Measurements from ENCODE around the gene BRD3.

Gene BRD3

DNA sequence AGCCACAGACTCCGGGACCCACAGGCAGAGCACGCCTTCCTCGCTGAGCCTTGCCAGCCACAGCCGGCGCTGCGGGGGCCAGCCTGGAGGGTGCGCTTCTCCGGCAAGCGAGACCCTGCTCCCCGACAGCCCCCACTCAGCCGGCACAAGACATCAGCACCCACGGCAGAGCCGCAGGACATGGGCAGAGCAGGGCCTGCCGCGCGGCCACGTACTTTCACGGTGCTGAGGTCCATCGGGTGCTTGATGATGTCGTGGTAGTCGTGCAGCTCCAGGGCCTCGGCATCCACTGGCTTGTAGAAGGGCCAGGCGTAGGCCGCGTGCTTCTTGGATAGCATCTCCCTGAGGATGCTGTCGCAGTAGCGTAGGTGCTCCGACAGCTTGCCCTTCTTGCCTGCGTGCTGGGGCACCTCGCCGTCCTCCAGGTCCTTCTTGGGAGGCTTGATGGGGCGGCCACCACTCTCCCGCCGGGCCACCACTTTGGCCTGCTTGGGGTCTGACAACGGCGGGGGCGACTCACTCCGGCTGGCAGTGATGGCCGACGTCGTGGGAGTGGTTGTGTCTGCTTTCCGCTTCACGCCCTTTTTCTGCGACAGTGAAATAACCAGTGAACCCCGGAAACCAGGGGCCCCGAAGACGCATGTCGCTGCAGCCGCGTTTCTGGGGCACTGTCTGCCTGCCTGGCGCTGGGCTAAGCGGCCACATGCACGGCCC lies 19.8 kb downstream of the BRD3 start:
- no peak for DNase-seq (ENCODE audit: low read depth)
- H3K4me3 ChIP-seq (ENCODE audit: low read length): no peak overlapping the region

DNA sequence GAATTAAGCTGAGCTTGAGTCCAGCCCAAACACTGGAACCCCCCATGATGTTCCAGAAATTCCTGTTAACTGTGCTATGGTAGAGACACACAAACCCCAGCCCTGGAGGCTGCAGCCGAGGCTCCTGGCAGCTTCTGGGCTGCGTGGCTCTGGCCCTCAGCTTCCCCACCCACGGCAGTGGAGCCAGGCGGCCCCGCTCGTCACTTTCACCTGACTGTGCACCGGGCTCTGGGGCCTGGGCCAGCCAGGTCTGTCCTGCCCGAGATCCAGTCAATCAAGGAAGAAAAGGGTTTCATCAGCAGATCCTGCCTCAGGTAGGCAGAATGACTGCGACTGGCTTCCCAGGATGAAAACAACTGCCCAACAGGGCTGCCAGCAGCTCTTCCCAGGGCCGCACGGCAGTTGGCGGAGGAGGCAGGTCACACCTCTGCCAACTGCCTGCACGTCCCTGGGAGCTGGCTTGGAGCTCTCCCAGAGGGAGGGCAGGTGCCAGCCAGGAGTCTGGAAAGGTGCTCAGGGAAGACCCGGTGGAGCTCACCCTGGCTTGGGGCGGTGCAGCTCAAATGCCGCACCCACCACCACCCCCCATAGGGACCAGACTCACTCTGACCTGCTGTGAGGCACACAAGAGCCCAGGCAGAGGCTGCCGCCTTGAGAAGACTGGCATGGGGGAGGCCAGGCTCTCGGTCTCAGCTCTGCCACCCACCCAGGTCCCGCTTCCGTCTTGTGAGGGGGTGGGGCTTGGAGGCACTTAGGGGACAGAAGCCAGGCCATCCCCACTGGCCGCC lies 20.7 kb downstream of the BRD3 start:
- TF ChIP-seq, protein P1, sequence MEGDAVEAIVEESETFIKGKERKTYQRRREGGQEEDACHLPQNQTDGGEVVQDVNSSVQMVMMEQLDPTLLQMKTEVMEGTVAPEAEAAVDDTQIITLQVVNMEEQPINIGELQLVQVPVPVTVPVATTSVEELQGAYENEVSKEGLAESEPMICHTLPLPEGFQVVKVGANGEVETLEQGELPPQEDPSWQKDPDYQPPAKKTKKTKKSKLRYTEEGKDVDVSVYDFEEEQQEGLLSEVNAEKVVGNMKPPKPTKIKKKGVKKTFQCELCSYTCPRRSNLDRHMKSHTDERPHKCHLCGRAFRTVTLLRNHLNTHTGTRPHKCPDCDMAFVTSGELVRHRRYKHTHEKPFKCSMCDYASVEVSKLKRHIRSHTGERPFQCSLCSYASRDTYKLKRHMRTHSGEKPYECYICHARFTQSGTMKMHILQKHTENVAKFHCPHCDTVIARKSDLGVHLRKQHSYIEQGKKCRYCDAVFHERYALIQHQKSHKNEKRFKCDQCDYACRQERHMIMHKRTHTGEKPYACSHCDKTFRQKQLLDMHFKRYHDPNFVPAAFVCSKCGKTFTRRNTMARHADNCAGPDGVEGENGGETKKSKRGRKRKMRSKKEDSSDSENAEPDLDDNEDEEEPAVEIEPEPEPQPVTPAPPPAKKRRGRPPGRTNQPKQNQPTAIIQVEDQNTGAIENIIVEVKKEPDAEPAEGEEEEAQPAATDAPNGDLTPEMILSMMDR (conservative IDR thresholded peaks at IDR 0.05; ENCODE audit: low read depth, low read length): no peak
- no peak for DNase-seq (ENCODE audit: low read depth)
- H3K4me3 ChIP-seq (ENCODE audit: low read length): no peak overlapping the region

More for the DNA sequence above, 19.8 kb downstream of the BRD3 start:
- TF ChIP-seq, protein P1 (conservative IDR thresholded peaks at IDR 0.05; ENCODE audit: low read depth, low read length): no peak

DNA sequence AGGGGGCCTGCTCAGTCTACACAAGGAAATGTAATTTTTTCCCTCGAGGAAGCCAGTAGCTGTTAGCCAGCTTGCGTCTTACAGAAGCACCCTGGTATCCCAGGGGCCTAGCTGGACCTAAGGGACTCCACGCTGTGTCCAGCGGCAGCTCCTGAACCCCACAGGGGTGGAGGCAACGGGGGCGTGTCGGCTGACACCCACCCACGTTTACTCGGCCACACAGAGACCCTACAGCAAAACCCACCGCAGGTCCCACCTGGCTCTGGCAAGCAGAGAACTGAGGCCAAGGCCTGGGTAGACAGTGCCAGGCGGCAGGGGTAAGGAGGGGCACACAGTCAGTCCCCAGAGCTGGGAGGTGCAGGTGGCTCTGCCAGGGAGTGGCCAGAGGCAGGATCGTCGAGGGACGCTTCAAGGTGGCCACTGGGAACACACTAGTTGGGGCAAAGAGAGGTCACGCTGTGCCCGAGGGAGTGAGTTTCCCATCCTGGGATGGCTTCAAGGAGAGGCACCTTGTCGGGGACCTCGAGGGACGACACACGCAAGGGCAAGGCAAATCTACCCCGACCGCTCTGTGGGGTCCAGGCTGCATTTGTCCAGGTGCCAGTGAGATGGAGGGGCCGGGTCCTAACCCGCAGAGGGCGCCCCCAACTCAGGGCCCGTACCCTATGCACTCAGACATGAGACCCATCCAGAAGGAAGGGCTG lies 21.8 kb downstream of the BRD3 start:
- no peak for DNase-seq (ENCODE audit: low read depth)
- TF ChIP-seq, protein P1 (conservative IDR thresholded peaks at IDR 0.05; ENCODE audit: low read depth, low read length): no peak
- no peak overlapping the region for H3K4me3 ChIP-seq (ENCODE audit: low read length)

DNA sequence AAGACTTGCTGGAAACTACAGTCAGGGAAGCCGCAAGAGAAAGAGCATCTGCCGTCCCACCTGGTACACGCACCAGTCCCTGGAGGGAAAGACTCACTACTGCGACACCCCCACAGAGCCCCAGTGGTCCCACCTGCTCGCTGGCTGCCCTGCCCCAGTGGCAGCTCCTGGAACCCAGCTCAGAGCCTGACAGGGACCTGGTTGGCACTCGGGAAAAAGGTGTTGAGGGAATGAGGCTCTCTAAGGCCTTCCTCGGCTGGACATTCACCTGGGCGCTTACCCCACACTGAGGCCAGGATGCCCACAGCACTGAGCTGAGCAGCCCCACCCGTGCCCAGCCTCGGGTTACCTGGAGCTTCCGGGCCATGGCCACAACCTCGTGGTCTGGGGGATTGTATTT lies 22.9 kb downstream of the BRD3 start:
- TF ChIP-seq, protein P1 (conservative IDR thresholded peaks at IDR 0.05; ENCODE audit: low read depth, low read length): no peak
- H3K4me3 ChIP-seq (ENCODE audit: low read length): no peak overlapping the region
- no peak for DNase-seq (ENCODE audit: low read depth)

DNA sequence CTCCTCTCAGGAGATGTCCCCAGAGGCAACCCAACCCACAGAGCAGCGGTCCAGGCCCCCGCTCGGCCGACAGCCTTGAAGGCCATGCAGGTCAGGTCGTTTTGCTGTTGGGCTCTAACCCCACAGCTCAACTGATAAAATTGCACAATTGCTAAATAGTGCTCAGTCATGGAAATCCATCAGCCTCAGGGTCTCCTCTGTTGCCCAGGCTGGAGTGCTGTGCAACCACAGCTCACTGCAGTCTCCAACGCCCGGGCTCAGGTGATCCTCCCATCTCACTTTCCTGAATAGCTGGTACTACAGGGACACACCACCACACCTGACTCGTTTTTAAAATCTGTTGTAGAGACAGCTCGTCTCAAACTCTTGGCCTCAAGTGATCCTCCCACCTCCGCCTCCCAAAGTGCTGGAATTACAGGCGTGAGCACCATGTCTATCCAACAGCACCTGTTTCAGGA lies 24.3 kb downstream of the BRD3 start:
- no peak for DNase-seq (ENCODE audit: low read depth)
- H3K4me3 ChIP-seq (ENCODE audit: low read length): no peak overlapping the region
- TF ChIP-seq, protein P1 (conservative IDR thresholded peaks at IDR 0.05; ENCODE audit: low read depth, low read length): no peak

DNA sequence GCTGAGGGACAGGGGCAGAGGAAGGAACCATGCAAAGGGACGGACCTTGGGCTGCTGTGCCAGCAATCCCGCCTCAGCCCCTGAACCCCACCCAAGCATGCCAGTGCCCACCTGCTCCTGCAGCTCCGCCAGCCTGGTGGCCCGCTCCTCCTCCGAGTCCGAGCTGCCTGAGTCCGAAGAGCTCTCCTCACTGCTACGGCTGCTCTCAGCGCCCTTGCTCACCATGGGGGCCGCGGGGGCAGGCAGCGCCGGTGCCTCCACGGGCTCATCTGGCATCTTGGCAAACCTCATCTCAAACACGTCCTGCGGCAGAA lies 26.2 kb downstream of the BRD3 start:
- TF ChIP-seq, protein P1 (conservative IDR thresholded peaks at IDR 0.05; ENCODE audit: low read depth, low read length): no peak
- DNase-seq (ENCODE audit: low read depth): no peak
- H3K4me3 ChIP-seq (ENCODE audit: low read length): no peak overlapping the region

All from retinal pigment epithelial cell (primary cell).